IMR-90 (cell line): ENCODE measurements around the gene ASB4. TPM values are rescaled to one million over a fixed set of nuclear protein-coding genes. Genes with fewer than 3 reads are reported as not detected.

Experiments used
- ATAC-seq: fragments of 200-7000 bp; cut with Tn5 transposase; 2 replicates; pipeline ENCODE4 v1.9.1; 2020; ENCODE audit warnings: low read depth, mild to moderate bottlenecking, moderate library complexity
- BruUV-seq: library from RNA; stranded (reverse); fragments of 400-500 nt; replicated peaks from 2 replicates; lab custom pipeline; 2021; lab: Mats Ljungman, UMichigan
- CTCF ChIA-PET: fragments of 300-600 bp; formaldehyde crosslinking; extraction: SDS; loops from one replicate; lab custom pipeline; 2021; ENCODE audit warnings: antibody characterized with exemption; lab: Yijun Ruan, JAX
- POLR2A ChIA-PET: fragments of 300-600 bp; sonication (Branson Sonifier 250); formaldehyde crosslinking; loops from one replicate; lab custom pipeline; 2022; ENCODE audit warnings: antibody characterized with exemption; ENCODE audit not compliant: unreplicated experiment; lab: Charles Lee
- DNase-seq: peaks from one replicate; pipeline ENCODE4 v3.0.0; 2013
- H2AFZ ChIP-seq: replicated peaks from 2 replicates; pipeline ENCODE3; 2013; ENCODE audit warnings: low read length, mild to moderate bottlenecking; ENCODE audit not compliant: poor library complexity
- H2AK5ac ChIP-seq: 2 replicates; pipeline ENCODE4 v1.6.1; 2013; ENCODE audit warnings: low read depth, low read length, inconsistent platforms
- H2AK9ac ChIP-seq: replicated peaks from 2 replicates; pipeline ENCODE3; 2013; ENCODE audit warnings: mild to moderate bottlenecking, low read depth, low read length, moderate library complexity; ENCODE audit not compliant: poor library complexity
- H2BK120ac ChIP-seq: 2 replicates; pipeline ENCODE4 v1.6.1; 2013; ENCODE audit warnings: low read depth, low read length, inconsistent platforms
- H2BK15ac ChIP-seq: 3 replicates; pipeline ENCODE4 v1.6.1; 2013; ENCODE audit warnings: low read depth, low read length, inconsistent platforms
- H2BK20ac ChIP-seq: 2 replicates; pipeline ENCODE4 v1.6.1; 2013; ENCODE audit warnings: low read depth, mild to moderate bottlenecking, inconsistent platforms, low read length, moderate library complexity
- H2BK5ac ChIP-seq: 2 replicates; pipeline ENCODE4 v1.6.1; 2013; ENCODE audit warnings: mild to moderate bottlenecking, low read depth, low read length, inconsistent platforms; ENCODE audit not compliant: poor library complexity, severe bottlenecking
- H3K14ac ChIP-seq: replicated peaks from 2 replicates; pipeline ENCODE4 v1.6.1; 2013; ENCODE audit warnings: low read depth, low read length, inconsistent platforms
- H3K18ac ChIP-seq: 2 replicates; pipeline ENCODE4 v1.6.1; 2013; ENCODE audit warnings: low read depth, low read length, control low read depth
- H3K23ac ChIP-seq: 2 replicates; pipeline ENCODE4 v1.6.1; 2013; ENCODE audit warnings: low read depth, low read length, inconsistent platforms
- H3K27ac ChIP-seq: 2 replicates; pipeline ENCODE4 v1.5.1; 2013; ENCODE audit warnings: mild to moderate bottlenecking, control low read depth, low read length; ENCODE audit not compliant: insufficient read depth
- H3K27me3 ChIP-seq: 2 replicates; pipeline ENCODE4 v1.6.1; 2013; ENCODE audit warnings: low read length; ENCODE audit not compliant: control insufficient read depth, insufficient read depth
- H3K36me3 ChIP-seq: 2 replicates; pipeline ENCODE4 v1.6.1; 2013; ENCODE audit warnings: low read length, mixed read lengths; ENCODE audit not compliant: control insufficient read depth, insufficient read depth
- H3K4ac ChIP-seq: 2 replicates; pipeline ENCODE4 v1.6.1; 2013; ENCODE audit warnings: low read depth, low read length, inconsistent platforms
- H3K4me1 ChIP-seq: 2 replicates; pipeline ENCODE4 v1.6.1; 2013; ENCODE audit warnings: low read length, mixed read lengths; ENCODE audit not compliant: control insufficient read depth, insufficient read depth
- H3K4me2 ChIP-seq: 2 replicates; pipeline ENCODE4 v1.6.1; 2013; ENCODE audit warnings: low read depth, mild to moderate bottlenecking, control low read depth, low read length, moderate library complexity
- H3K4me3 ChIP-seq: 2 replicates; pipeline ENCODE4 v1.5.1; 2013; ENCODE audit warnings: low read depth, mild to moderate bottlenecking, control low read depth, low read length, moderate library complexity; ENCODE audit not compliant: insufficient read depth
- H3K56ac ChIP-seq: 2 replicates; pipeline ENCODE4 v1.6.1; 2013; ENCODE audit warnings: low read length, inconsistent platforms; ENCODE audit not compliant: insufficient read depth; ENCODE audit errors: extremely low read depth
- H3K79me1 ChIP-seq, 2 experiments: 2 replicates each; pipeline ENCODE4 v1.6.1; 2013; ENCODE audit warnings: low read length in 2 of 2, inconsistent platforms in 1 of 2, low read depth in 1 of 2
- H3K9ac ChIP-seq: 2 replicates; pipeline ENCODE4 v1.6.1; 2013; ENCODE audit warnings: low read depth, low read length, control low read depth
- H3K9me1 ChIP-seq: 2 replicates; pipeline ENCODE4 v1.6.1; 2013; ENCODE audit warnings: low read length, inconsistent platforms; ENCODE audit not compliant: insufficient read depth
- H3K9me3 ChIP-seq: 2 replicates; pipeline ENCODE4 v1.6.1; 2013; ENCODE audit warnings: low read length; ENCODE audit not compliant: control insufficient read depth, insufficient read depth
- H4K20me1 ChIP-seq: 2 replicates; pipeline ENCODE4 v1.6.1; 2013; ENCODE audit warnings: low read length, inconsistent platforms; ENCODE audit not compliant: insufficient read depth
- H4K5ac ChIP-seq: 2 replicates; pipeline ENCODE4 v1.6.1; 2013; ENCODE audit warnings: mild to moderate bottlenecking, low read depth, low read length, control low read depth
- H4K8ac ChIP-seq, 2 experiments: 2 replicates each; pipeline ENCODE4 v1.6.1; 2013; ENCODE audit warnings: low read depth in 2 of 2, low read length in 2 of 2, control low read depth in 1 of 2, inconsistent platforms in 1 of 2
- H4K91ac ChIP-seq: 2 replicates; pipeline ENCODE4 v1.6.1; 2013; ENCODE audit warnings: low read depth, low read length, inconsistent platforms; ENCODE audit not compliant: insufficient read depth
- CEBPB ChIP-seq: IDR thresholded peaks from 2 replicates; pipeline ENCODE4 v1.6.1; 2012; ENCODE audit warnings: low read depth, low read length, improper control_type of control experiment
- CHD1 ChIP-seq: IDR thresholded peaks from 2 replicates; pipeline ENCODE4 v1.6.1; 2012; ENCODE audit warnings: low read depth, low read length, improper control_type of control experiment
- ELK1 ChIP-seq: fragments of 150-350 bp; IDR thresholded peaks from 2 replicates; pipeline ENCODE4 v1.6.1; 2016; ENCODE audit warnings: low read depth, mild to moderate bottlenecking, low read length, moderate library complexity, borderline replicate concordance
- FOS ChIP-seq: fragments of 150-350 bp; IDR thresholded peaks from 2 replicates; pipeline ENCODE4 v1.6.1; 2016; ENCODE audit warnings: low read depth, low read length
- MAFK ChIP-seq: IDR thresholded peaks from 2 replicates; pipeline ENCODE4 v1.6.1; 2012; ENCODE audit warnings: low read depth, low read length, improper control_type of control experiment
- MAZ ChIP-seq: IDR thresholded peaks from 2 replicates; pipeline ENCODE4 v1.6.1; 2012; ENCODE audit warnings: low read depth, mild to moderate bottlenecking, low read length, improper control_type of control experiment, moderate library complexity, borderline replicate concordance
- RAD21 ChIP-seq: IDR thresholded peaks from 2 replicates; pipeline ENCODE4 v1.6.1; 2012; ENCODE audit warnings: low read length, improper control_type of control experiment
- RCOR1 ChIP-seq: IDR thresholded peaks from 2 replicates; pipeline ENCODE4 v1.6.1; 2012; ENCODE audit warnings: mild to moderate bottlenecking, low read length, improper control_type of control experiment; ENCODE audit not compliant: insufficient replicate concordance
- SMC3 ChIP-seq: fragments of 150-350 bp; IDR thresholded peaks from 2 replicates; pipeline ENCODE4 v1.6.1; 2016; ENCODE audit warnings: low read depth, mild to moderate bottlenecking, antibody characterized with exemption, low read length, moderate library complexity
- USF2 ChIP-seq: fragments of 150-350 bp; IDR thresholded peaks from 2 replicates; pipeline ENCODE4 v1.6.1; 2017; ENCODE audit warnings: mild to moderate bottlenecking, antibody characterized with exemption, low read length, low read depth
- WGBS, 2 experiments: methylation state at CpG; one replicate each; pipeline versions ENCODE4 v1.1.5 to v1.1.7; 2013; ENCODE audit warnings: missing lambda C conversion rate in 2 of 2; ENCODE audit not compliant: insufficient read length in 1 of 2; ENCODE audit errors: extremely low coverage in 2 of 2; 5-methylcytosine and 5-hydroxymethylcytosine counted together
- dilution Hi-C: fragments of 300-500 bp; cut with HindIII; formaldehyde crosslinking; loops from one replicate; pipeline ENCODE4 v1.14.3; 2018; ENCODE audit warnings: low sequenced_read_pairs; ENCODE audit not compliant: unreplicated experiment
- in situ Hi-C: fragments of 300-500 bp; cut with MboI; formaldehyde crosslinking; loops from 3 replicates; pipeline ENCODE4 v1.14.3; 2019; ENCODE audit warnings: low sequenced_read_pairs, inconsistent platforms, mixed read lengths
- intact Hi-C: fragments of 100-400 bp; cut with micrococcal nuclease; formaldehyde crosslinking; loops from 2 replicates; pipeline ENCODE4 v1.10.0; 2022
- polyA plus RNA-seq, 3 experiments: library from polyadenylated mRNA; depleted of rRNA; stranded (reverse); fragments of >200 nt; gene quantifications; 2 replicates each; pipeline ENCODE4 v1.2.3, GENCODE V29; 2012; ENCODE audit warnings: low replicate concordance in 1 of 3
- total RNA-seq: library from RNA; depleted of rRNA; stranded (reverse); fragments of >200 nt; gene quantifications from 2 replicates; pipeline ENCODE4 v1.2.3, GENCODE V29; 2012

Gene ASB4
- total and polyA plus RNA-seq, 2 of the 4 experiments (the other 2 are of a cell fraction), result not detected

GRCh38 chr7:95545673-95546072 is 59.9 kb downstream of the ASB4 start (continued):
- no peak for TF ChIP-seq CEBPB
- no peak for TF ChIP-seq MAZ

GRCh38 chr7:95546647-95547046 is 60.9 kb downstream of the ASB4 start:
- H2BK20ac ChIP-seq, result no peak overlapping the region
- POLR2A ChIA-PET, result no interaction called here
- no peak overlapping the region for H3K56ac ChIP-seq
- no peak overlapping the region for H3K27ac ChIP-seq
- H2BK5ac ChIP-seq, result no peak overlapping the region
- no peak overlapping the region for H3K14ac ChIP-seq
- no peak overlapping the region for H2AFZ ChIP-seq
- H4K8ac ChIP-seq, result no peak overlapping the region
- dilution Hi-C loops (no loop called here), in situ Hi-C loops (no loop called here), intact Hi-C loops (no loop called here)
- DNase-seq (no peak), ATAC-seq (no peak)
- H2BK120ac ChIP-seq, result no peak overlapping the region
- no peak overlapping the region for H4K5ac ChIP-seq
- H3K9me3 ChIP-seq, result no peaks in the 10 kb centered on the region
- no peaks in the 10 kb centered on the region for H3K79me1 ChIP-seq
- no peak overlapping the region for H2BK15ac ChIP-seq
- no peak overlapping the region for H3K9ac ChIP-seq
- peaks cover 2% of the 10 kb centered on the region for H3K27me3 ChIP-seq
- H3K4me2 ChIP-seq, result no peak overlapping the region
- TF ChIP-seq CHD1 (no peak), MAZ (no peak), RCOR1 (no peak), RAD21 (no peak), FOS (no peak), SMC3 (no peak), USF2 (no peak), ELK1 (no peak), MAFK (peak; percentile 73)
- no peak overlapping the region for H3K23ac ChIP-seq
- CTCF ChIA-PET, result interaction anchor here (3.5 kb wide), 1 partner anchor 141 kb away, joined by 25 read pairs; no protein-coding TSS in a partner anchor
- H4K20me1 ChIP-seq, result no peaks in the 10 kb centered on the region
- H2AK9ac ChIP-seq, result no peak overlapping the region
- no peaks in the 10 kb centered on the region for H3K9me1 ChIP-seq
- no TSS peak for BruUV-seq
- H3K4me3 ChIP-seq, result no peak overlapping the region
- no peaks in the 10 kb centered on the region for H3K4me1 ChIP-seq
- no peaks in the 10 kb centered on the region for H3K36me3 ChIP-seq
- no peak overlapping the region for H3K4ac ChIP-seq
- WGBS, 2 experiments, result no CpG with 5 or more reads among the region's 4 CpGs
- no peak overlapping the region for H3K18ac ChIP-seq
- no peak overlapping the region for H4K91ac ChIP-seq
- H2AK5ac ChIP-seq, result no peak overlapping the region
